ENCODE results near the gene MFF.

DNA sequence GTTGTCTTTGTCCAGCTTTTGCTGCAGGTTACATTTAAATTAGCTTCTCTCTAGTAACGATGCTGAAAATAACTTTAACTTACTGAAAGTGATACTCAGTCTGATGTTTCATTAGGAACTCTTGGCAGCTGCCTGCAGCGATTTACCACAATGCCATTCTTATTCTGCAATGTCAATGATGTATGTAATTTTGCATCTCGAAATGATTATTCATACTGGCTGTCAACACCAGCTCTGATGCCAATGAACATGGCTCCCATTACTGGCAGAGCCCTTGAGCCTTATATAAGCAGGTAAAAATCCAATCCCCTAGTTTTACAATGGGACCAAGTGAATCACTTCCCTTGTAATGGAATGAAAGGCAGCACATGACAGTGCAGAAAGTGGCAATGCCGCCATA, 16.3 kb upstream of the MFF start:
- no peak for TF ChIP-seq EZH2 (IDR thresholded peaks at IDR 0.05)
- TF ChIP-seq POLR2AphosphoS5 (IDR thresholded peaks at IDR 0.05; ENCODE audit: borderline replicate concordance, low read depth, low read length) = no peak
- TF ChIP-seq FOXP2 (optimal IDR thresholded peaks at IDR 0.05; ENCODE audit: control extremely low read depth, extremely low read length, insufficient read depth) = no peak

All from SK-N-MC (cell line).